Ovary (tissue), 9 donors: ENCODE measurements around the gene BACE2. TPM values are rescaled to one million over a fixed set of nuclear protein-coding genes. Genes with fewer than 3 reads are reported as not detected.

Experiments used
- DNase-seq, 5 donors: peaks; one replicate each; pipeline ENCODE4 v3.0.0-alpha.2; 2019 to 2020
- H3K27ac ChIP-seq, 2 donors: fragments of 200-600 bp; one replicate each; pipeline versions ENCODE4 v1.5.1 to v1.8.0; 2019 to 2022
- H3K27me3 ChIP-seq: fragments of 200-600 bp; one replicate; pipeline ENCODE4 v1.8.0; 2022
- H3K36me3 ChIP-seq: fragments of 200-600 bp; sonication (generic); one replicate; pipeline ENCODE4 v1.5.1; 2019
- H3K4me1 ChIP-seq: one replicate; pipeline ENCODE4 v1.8.1; 2013; ENCODE audit warnings: mild to moderate bottlenecking, moderate library complexity; ENCODE audit not compliant: insufficient read depth
- H3K4me3 ChIP-seq: fragments of 200-600 bp; sonication (generic); one replicate; pipeline ENCODE4 v1.5.1; 2017
- H3K9me3 ChIP-seq, 2 donors: fragments of 200-600 bp in 1 of 2; sonication (generic) in 1 of 2; one replicate each; pipeline versions ENCODE4 v1.5.1 to v1.8.1; 2013 to 2019; ENCODE audit warnings: mild to moderate bottlenecking in 1 of 2, moderate library complexity in 1 of 2
- CTCF ChIP-seq, 3 donors: fragments of 450-650 bp in 2 of 3; fragments of 200-600 bp in 1 of 3; IDR thresholded peaks; one replicate each; pipeline versions ENCODE4 v1.5.1 to v1.8.0; 2016 to 2022; ENCODE audit warnings: antibody characterized with exemption in 3 of 3, mild to moderate bottlenecking in 1 of 3
- EP300 ChIP-seq: sonication (generic); formaldehyde crosslinking; IDR thresholded peaks from one replicate; pipeline ENCODE4 v1.6.1; 2017; ENCODE audit warnings: antibody characterized with exemption
- POLR2A ChIP-seq: fragments of 450-650 bp; IDR thresholded peaks from one replicate; pipeline ENCODE4 v1.6.1; 2017; ENCODE audit warnings: antibody characterized with exemption, mild to moderate bottlenecking, moderate library complexity
- WGBS, 3 donors: extraction: QIAGEN DNeasy Blood & Tissue Kit in 1 of 3; methylation state at CpG; one replicate each; pipeline versions ENCODE4 v1.1.5 to v1.1.7; 2013 to 2017; 5-methylcytosine and 5-hydroxymethylcytosine counted together
- intact Hi-C, 4 donors: fragments of 100-400 bp; cut with DNase I; formaldehyde crosslinking; loops; one replicate each; pipeline versions ENCODE4 v1.11.0 to v1.15.1; 2022 to 2023
- polyA plus RNA-seq, 2 donors: library from polyadenylated mRNA; stranded (reverse); fragments of 200-250 nt in 1 of 2; fragments of 350-450 nt in 1 of 2; fragmentation: Illumina TruSeq in 1 of 2; extraction: RNeasy Lipid Tissue Mini Kit (QIAGEN cat#74804) in 1 of 2; gene quantifications; one replicate each; pipeline ENCODE4 v1.2.3, GENCODE V29; 2013 to 2014
- total RNA-seq, 7 donors: library from RNA; depleted of rRNA in 2 of 7; stranded (reverse); fragments of >200 nt in 2 of 7; fragmentation: NEBNext Ultra II Directional in 3 of 7; extraction: Animal tissue kit (Norgen Biotek cat#: 25700) in 3 of 7; gene quantifications; one replicate each; pipeline versions ENCODE4 v1.1.0 to v1.2.4, GENCODE V29; 2016 to 2023
- donor health status: DM: no; HTN: no; CAD: no; lungs with moderate emphysema.
- donor health status: DM: no; HTN: no; CAD: no.
- donor health status: Bipolar disorder and iron deficiency.
- donor health status: DM: yes; HTN: yes; CAD: no.
- donor health status: DM: no; HTN: no; CAD: no.
- donor health status: DM: yes; HTN: yes; CAD: no.

Gene BACE2
- total and polyA plus RNA-seq, 9 donors, result 11.4 to 75.6 (median 24.4) TPM

- DNase-seq, result no peak
- intact Hi-C loops, result loop anchor here in 3 of 4 donors (5.0 to 10.0 kb wide), 5 partner anchors 180 to 532 kb away; no protein-coding TSS in a partner anchor
- Histone ChIP-seq H3K36me3 (no peaks in the 10 kb centered on the region), H3K9me3 (no peaks in the 10 kb centered on the region), H3K27me3 (no peaks in the 10 kb centered on the region), H3K27ac (no peak overlapping the region), H3K4me3 (no peak overlapping the region), H3K4me1 (no peaks in the 10 kb centered on the region)
- no peak for TF ChIP-seq EP300
- TF ChIP-seq POLR2A, result no peak
- no peak for TF ChIP-seq CTCF (IDR thresholded peaks at IDR 0.05)
- 13 to 31% (median 14%) methylated on average over 3 of the region's 3 CpGs for WGBS, 3 donors
These were observed 114.5 kb downstream of the BACE2 start for GRCh38 chr21:41282412-41282811.

GRCh38 chr21:41283211-41283818, 115.4 kb downstream of the BACE2 start:
- no peaks in the 10 kb centered on the region for H3K27me3 ChIP-seq
- intact Hi-C loops, result loop anchor here in 3 of 4 donors (5.0 to 10.0 kb wide), 5 partner anchors 179 to 531 kb away; no protein-coding TSS in a partner anchor
- TF ChIP-seq CTCF (IDR thresholded peaks at IDR 0.05) (peak; percentile 34 to 67 (median 47)), EP300 (no peak), POLR2A (no peak)
- WGBS, 3 donors, result 12 to 16% (median 13%) methylated on average over 8 of the region's 8 CpGs
- H3K4me1 ChIP-seq, result no peaks in the 10 kb centered on the region
- H3K27ac ChIP-seq, result no peak overlapping the region
- DNase-seq, result peak in 1 of 5 donors; percentile 62
- no peaks in the 10 kb centered on the region for H3K9me3 ChIP-seq
- H3K4me3 ChIP-seq, result no peak overlapping the region
- no peaks in the 10 kb centered on the region for H3K36me3 ChIP-seq

- no peak for DNase-seq
- Histone ChIP-seq H3K4me3 (no peak overlapping the region), H3K27me3 (no peaks in the 10 kb centered on the region), H3K9me3 (no peaks in the 10 kb centered on the region), H3K4me1 (peaks cover 2% of the 10 kb centered on the region), H3K36me3 (no peaks in the 10 kb centered on the region), H3K27ac (no peak overlapping the region)
- WGBS, 3 donors, result 61 to 76% (median 71%) methylated on average over 13 of the region's 13 CpGs
- TF ChIP-seq CTCF (IDR thresholded peaks at IDR 0.05) (no peak), EP300 (no peak), POLR2A (no peak)
- intact Hi-C loops, result loop anchor here in 3 of 4 donors (5.0 to 10.0 kb wide), 4 partner anchors 175 to 823 kb away; no protein-coding TSS in a partner anchor
These were observed 121.5 kb downstream of the BACE2 start for GRCh38 chr21:41289431-41289830.

- no peak for TF ChIP-seq POLR2A
- no peak for TF ChIP-seq EP300
- no peak for TF ChIP-seq CTCF (IDR thresholded peaks at IDR 0.05)
- H3K4me1 ChIP-seq, result peaks cover 2% of the 10 kb centered on the region
- no peaks in the 10 kb centered on the region for H3K9me3 ChIP-seq
- 28 to 50% (median 49%) methylated on average over 24 of the region's 24 CpGs for whole genome bisulfite sequencing, 3 donors
- H3K27me3 ChIP-seq, result no peaks in the 10 kb centered on the region
- intact Hi-C loops, result no loop called here
- no peaks in the 10 kb centered on the region for H3K36me3 ChIP-seq
- H3K4me3 ChIP-seq, result no peak overlapping the region
- H3K27ac ChIP-seq, result no peak overlapping the region
- no peak for DNase-seq
These were observed 122.3 kb downstream of the BACE2 start for GRCh38 chr21:41290106-41290799.
